Endothelial cell of umbilical vein (primary cell): ENCODE results near the gene SLC26A2. TPM values are rescaled to one million over a fixed set of nuclear protein-coding genes. Genes with fewer than 3 reads are reported as not detected.
"Not testable (repeated sequence)": the region's sequence is repeated elsewhere in the genome, so short reads cannot be mapped to it uniquely, and the experiment has no call there.

Experiments used
- BruUV-seq: library from RNA; stranded (reverse); fragments of 400-500 nt; replicated peaks from 2 replicates; lab custom pipeline; 2021; lab: Mats Ljungman, UMichigan
- CTCF ChIA-PET: fragments of 300-600, 350-600 bp; sonication (Branson Sonifier 250); formaldehyde crosslinking; loops from one replicate; lab custom pipeline; 2021; ENCODE audit warnings: antibody characterized with exemption, inconsistent platforms; lab: Charles Lee
- POLR2A ChIA-PET: fragments of 300-600, 350-600 bp; sonication (Branson Sonifier 250); formaldehyde crosslinking; loops from one replicate; lab custom pipeline; 2021; ENCODE audit warnings: antibody characterized with exemption, inconsistent platforms; lab: Charles Lee
- DNase-seq: peaks from one replicate; pipeline ENCODE4 v3.0.0-alpha.2; 2011; ENCODE audit warnings: low read depth, low spot score
- FAIRE-seq: peaks from 2 replicates; lab custom pipeline; 2011; peaks lifted over from hg19 to GRCh38; lab: Jason Lieb, UNC
- H2AFZ ChIP-seq: 2 replicates; pipeline ENCODE4 v1.6.0; 2012; ENCODE audit warnings: low read depth, low read length, control low read depth, inconsistent platforms
- H3K27ac ChIP-seq: 2 replicates; pipeline ENCODE4 v1.5.1; 2011; ENCODE audit warnings: low read depth, mild to moderate bottlenecking, control low read depth, low read length, moderate library complexity; ENCODE audit not compliant: insufficient read depth
- H3K27me3 ChIP-seq, 2 experiments: 2 replicates each; pipeline versions ENCODE4 v1.6.0 to v1.6.1; 2011; ENCODE audit warnings: low read length in 2 of 2, mixed read lengths in 1 of 2; ENCODE audit not compliant: control insufficient read depth in 2 of 2, insufficient read depth in 2 of 2
- H3K36me3 ChIP-seq, 2 experiments: 2 replicates in 1 of 2; 3 replicates in 1 of 2; pipeline ENCODE4 v1.5.1; 2011; ENCODE audit warnings: low read length in 2 of 2, mild to moderate bottlenecking in 1 of 2, moderate library complexity in 1 of 2; ENCODE audit not compliant: control insufficient read depth in 2 of 2, insufficient read depth in 2 of 2; ENCODE audit errors: extremely low read depth in 1 of 2
- H3K4me1 ChIP-seq: 3 replicates; pipeline ENCODE4 v1.5.1; 2011; ENCODE audit warnings: mild to moderate bottlenecking, low read length; ENCODE audit not compliant: control insufficient read depth, insufficient read depth; ENCODE audit errors: extremely low read depth
- H3K4me2 ChIP-seq: 2 replicates; pipeline ENCODE4 v1.6.1; 2011; ENCODE audit warnings: low read length, control low read depth, mixed read lengths; ENCODE audit not compliant: insufficient read depth
- H3K4me3 ChIP-seq, 3 experiments: fragments of 200-600 bp in 1 of 3; sonication (generic), shearing (Covaris generic) in 1 of 3; replicated peaks in 1 of 3; 2 replicates each; pipeline ENCODE4 v1.5.1; 2011 to 2016; ENCODE audit warnings: control low read depth in 3 of 3, low read length in 3 of 3, mild to moderate bottlenecking in 2 of 3, inconsistent platforms in 1 of 3, low read depth in 1 of 3, moderate library complexity in 1 of 3; ENCODE audit not compliant: insufficient read depth in 1 of 3
- H3K79me2 ChIP-seq: 2 replicates; pipeline ENCODE4 v1.6.0; 2012; ENCODE audit warnings: low read length, inconsistent platforms; ENCODE audit not compliant: control insufficient read depth, insufficient read depth
- H3K9ac ChIP-seq: replicated peaks from 2 replicates; pipeline ENCODE3; 2011; ENCODE audit warnings: low read length, control low read depth; ENCODE audit not compliant: insufficient read depth; ENCODE audit errors: extremely low read depth
- H3K9me1 ChIP-seq: replicated peaks from 3 replicates; pipeline ENCODE4 v1.6.0; 2011; ENCODE audit warnings: mild to moderate bottlenecking, low read length; ENCODE audit not compliant: control insufficient read depth, insufficient read depth; ENCODE audit errors: extremely low read depth
- H3K9me3 ChIP-seq: replicated peaks from 2 replicates; pipeline ENCODE4 v1.5.1; 2012; ENCODE audit warnings: low read length, inconsistent platforms; ENCODE audit not compliant: control insufficient read depth, insufficient read depth
- H4K20me1 ChIP-seq: replicated peaks from 2 replicates; pipeline ENCODE3; 2011; ENCODE audit warnings: mild to moderate bottlenecking, low read length; ENCODE audit not compliant: control insufficient read depth, insufficient read depth; ENCODE audit errors: extremely low read depth
- CTCF ChIP-seq, 2 donors: IDR thresholded peaks; 1 replicate in 1 of 2; 2 replicates in 1 of 2; pipeline ENCODE4 v1.5.1; 2011; ENCODE audit warnings: low read length in 2 of 2, mild to moderate bottlenecking in 2 of 2, moderate library complexity in 2 of 2, control low read depth in 1 of 2, inconsistent platforms in 1 of 2, low read depth in 1 of 2; ENCODE audit not compliant: insufficient read depth in 1 of 2; ENCODE audit errors: extremely low read depth in 1 of 2
- EZH2 ChIP-seq: IDR thresholded peaks from 2 replicates; pipeline ENCODE4 v1.6.1; 2012; ENCODE audit warnings: borderline replicate concordance, low read depth, mild to moderate bottlenecking, moderate library complexity, low read length, inconsistent platforms; ENCODE audit not compliant: severe bottlenecking
- FOS ChIP-seq: IDR thresholded peaks from 2 replicates; pipeline ENCODE4 v1.6.1; 2011; ENCODE audit warnings: mild to moderate bottlenecking, low read length, moderate library complexity, borderline replicate concordance; ENCODE audit not compliant: insufficient read depth
- GATA2 ChIP-seq: IDR thresholded peaks from 2 replicates; pipeline ENCODE4 v1.7.0; 2011; ENCODE audit warnings: low read depth, mild to moderate bottlenecking, moderate library complexity, mixed read lengths, low read length; ENCODE audit not compliant: insufficient read length, insufficient read depth
- JUN ChIP-seq: IDR thresholded peaks from 2 replicates; pipeline ENCODE4 v1.6.1; 2011; ENCODE audit warnings: borderline replicate concordance, low read depth; ENCODE audit not compliant: insufficient read length, insufficient read depth
- MAX ChIP-seq: IDR thresholded peaks from 2 replicates; pipeline ENCODE4 v1.6.1; 2011; ENCODE audit not compliant: insufficient read depth, insufficient read length
- MYC ChIP-seq: IDR thresholded peaks from one replicate; pipeline ENCODE4 v1.6.1; 2011; ENCODE audit warnings: mild to moderate bottlenecking, low read depth, low read length
- POLR2A ChIP-seq: IDR thresholded peaks from 2 replicates; pipeline ENCODE4 v1.6.1; 2012; ENCODE audit warnings: low read depth, mild to moderate bottlenecking, control low read depth, low read length
- POLR2AphosphoS5 ChIP-seq: IDR thresholded peaks from 2 replicates; pipeline ENCODE4 v1.6.1; 2012; ENCODE audit warnings: low read depth, mild to moderate bottlenecking, control low read depth, low read length, moderate library complexity; ENCODE audit not compliant: insufficient read depth
- dilution Hi-C: fragments of 300-500 bp; cut with MboI; formaldehyde crosslinking; loops from one replicate; pipeline ENCODE4 v1.15.0; 2019; ENCODE audit warnings: low sequenced_read_pairs; ENCODE audit not compliant: extremely low pct_ligation_motif_present
- intact Hi-C: fragments of 100-400 bp; cut with micrococcal nuclease; formaldehyde crosslinking; loops from one replicate; pipeline ENCODE4 v1.10.0; 2022
- polyA plus RNA-seq, 4 experiments: library from polyadenylated mRNA; depleted of rRNA in 3 of 4; stranded (reverse) in 3 of 4; unstranded in 1 of 4; fragments of >200 nt; gene quantifications; 2 replicates each; pipeline versions ENCODE4 v1.2.1 to v1.2.3, GENCODE V29; 2011 to 2012; ENCODE audit warnings: missing spikeins in 1 of 4
- total RNA-seq: library from RNA; stranded (reverse); gene quantifications from 2 replicates; pipeline ENCODE4 v1.2.3, GENCODE V29; 2021

SLC26A2 gene
- total and polyA plus RNA-seq, 2 donors (not counting 3 experiments of a cell fraction or from before 2014, with no cell fraction given) = 5.9 to 16.8 TPM

- H4K20me1 ChIP-seq, BruUV-seq, DNase-seq, intact Hi-C loops, H3K27me3 ChIP-seq, H3K27ac ChIP-seq, H3K4me2 ChIP-seq, POLR2A ChIA-PET, H3K9ac ChIP-seq, H3K4me3 ChIP-seq, FAIRE-seq, H3K79me2 ChIP-seq, H3K9me1 ChIP-seq, dilution Hi-C loops, H3K36me3 ChIP-seq, H3K9me3 ChIP-seq, H2AFZ ChIP-seq: not testable (repeated sequence)
- CTCF ChIA-PET = interaction anchor here (1.1 kb wide), 1 partner anchor 16 kb away, joined by 3 read pairs; no protein-coding TSS in a partner anchor
- peaks cover 15% of the 10 kb centered on the region for H3K4me1 ChIP-seq
Observed at GRCh38 chr5:149943177-149943949, 17.2 kb upstream of the SLC26A2 start.

- Histone ChIP-seq H3K4me3 (no peak within 1 kb of the TSS), H3K9me3 (no peaks in the 10 kb centered on the region), H3K4me1 (peaks cover 2% of the 10 kb centered on the region), H3K4me2 (no peak within 1 kb of the TSS), H3K9ac (no peak within 1 kb of the TSS), H3K36me3 (no peaks in the 10 kb centered on the region), H3K27ac (no peak within 1 kb of the TSS), H3K27me3 (no peaks in the 10 kb centered on the region), H3K9me1 (no peaks in the 10 kb centered on the region), H2AFZ (no peak within 1 kb of the TSS), H4K20me1 (no peaks in the 10 kb centered on the region), H3K79me2 (no peaks in the 10 kb centered on the region)
- dilution Hi-C loops = no loop called here
- intact Hi-C loops = no loop called here
- no peak for TF ChIP-seq GATA2
- TF ChIP-seq MYC = no peak
- no peak for TF ChIP-seq EZH2
- no peak for TF ChIP-seq JUN
- TF ChIP-seq FOS = no peak
- no peak for TF ChIP-seq CTCF (IDR thresholded peaks at IDR 0.05; ENCODE audit: extremely low read depth in 1 of 2, insufficient read depth in 1 of 2, low read depth in 1 of 2, low read length in 2 of 2)
- TF ChIP-seq POLR2A = no peak
- TF ChIP-seq MAX = no peak
- no peak for TF ChIP-seq POLR2AphosphoS5
- DNase-seq (no peak), FAIRE-seq (no peak)
- ChIA-PET CTCF (interaction anchor here (0.7 kb wide), 1 partner anchor 15 kb away, joined by 3 read pairs; no protein-coding TSS in a partner anchor), POLR2A (no interaction called here)
- BruUV-seq = no TSS peak
Observed at GRCh38 chr5:149944666-149945065, 15.9 kb upstream of the SLC26A2 start, which contains the start of gene PDE6A. Gene PDE6A (minus strand): TSS chr5:149944793. CDS start chr5:149944673, 120 bp downstream.
